DMS153 (cell line): Measurements from ENCODE around the gene MDP1.
"Not testable (repeated sequence)": the region's sequence is repeated elsewhere in the genome, so short reads cannot be mapped to it uniquely, and the experiment has no call there.

ENCODE experiments used
- DNase-seq: peaks from one replicate; lab custom pipeline; 2025; lab: John Stamatoyannopoulos, UW

MDP1 gene

DNA sequence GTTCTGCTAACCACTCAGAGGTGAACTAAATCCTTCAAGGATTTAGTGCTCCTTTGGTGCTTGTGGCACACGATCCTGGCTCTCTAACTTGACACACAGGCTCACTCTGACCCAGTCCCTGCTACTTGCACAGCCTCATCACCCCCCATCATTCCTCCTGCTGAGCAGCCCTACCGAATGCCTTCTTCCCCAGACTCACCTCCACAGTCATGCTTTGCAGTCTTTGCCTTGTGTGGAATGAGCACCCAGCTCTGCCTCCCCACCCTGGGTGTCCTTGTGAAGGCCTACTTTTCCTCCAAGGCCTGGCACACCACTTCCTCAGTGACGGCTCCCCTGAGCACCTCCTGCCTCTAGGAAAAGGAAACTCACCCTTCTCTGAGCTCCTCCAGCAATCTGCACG lies 34.5 kb upstream of the MDP1 start:
- no peak for DNase-seq

DNA sequence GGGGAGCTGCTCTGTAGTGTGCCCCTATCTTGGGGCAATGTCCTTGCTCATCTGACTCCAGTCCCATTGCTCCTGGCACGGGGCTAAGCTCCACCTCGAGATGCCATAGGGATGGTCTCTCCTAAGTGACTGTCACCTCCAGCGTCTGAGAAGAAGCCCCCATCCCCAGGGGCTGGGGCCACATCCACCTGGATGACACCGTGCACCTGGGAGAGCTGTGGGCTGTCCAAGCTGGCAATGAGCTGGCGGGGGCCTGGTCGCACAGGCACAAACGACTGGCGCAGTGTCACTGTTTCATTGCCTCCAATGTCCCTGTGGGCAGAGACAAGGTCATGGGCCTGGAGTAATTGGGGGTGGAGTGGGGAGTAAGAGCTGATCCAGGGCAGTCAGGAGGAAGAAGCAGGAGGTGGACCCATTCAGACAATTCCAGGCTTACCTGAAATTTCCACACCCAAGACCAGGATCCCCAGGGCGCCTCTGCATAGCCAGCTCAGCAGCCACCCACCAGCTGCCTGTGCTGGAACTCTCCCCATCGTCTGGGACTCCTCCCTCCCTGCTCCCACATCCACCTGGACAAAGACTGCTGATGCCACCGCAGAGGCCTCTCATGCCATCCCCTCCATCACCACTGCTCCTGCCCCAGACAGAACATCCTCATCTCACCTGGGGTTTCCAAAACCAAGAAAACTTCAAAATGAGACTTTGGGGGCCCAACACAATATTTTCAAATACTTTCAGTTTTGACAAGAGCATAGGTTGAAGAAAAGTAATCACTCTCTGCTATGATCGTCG lies 33.6 kb upstream of the MDP1 start:
- DNase-seq: no peak

DNA sequence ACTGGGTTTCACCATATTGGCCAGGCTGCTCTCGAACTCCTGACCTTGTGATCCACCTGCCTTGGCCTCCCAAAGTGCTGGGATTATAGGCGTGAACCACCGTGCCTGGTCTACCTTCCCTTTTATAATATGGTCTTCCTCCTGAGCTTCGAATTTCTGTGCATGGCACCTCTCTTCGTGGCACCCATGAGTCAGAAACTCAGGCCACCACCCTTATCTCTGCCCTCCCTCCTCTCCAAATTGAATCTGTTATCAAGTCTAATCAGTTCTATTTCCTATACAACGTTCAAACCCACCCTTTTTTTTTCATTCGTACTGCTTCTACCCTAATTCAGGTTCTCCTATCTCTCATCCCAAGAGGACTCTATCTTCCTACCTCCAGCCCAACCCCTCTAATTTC lies 31.6 kb upstream of the MDP1 start:
- no peak for DNase-seq

DNA sequence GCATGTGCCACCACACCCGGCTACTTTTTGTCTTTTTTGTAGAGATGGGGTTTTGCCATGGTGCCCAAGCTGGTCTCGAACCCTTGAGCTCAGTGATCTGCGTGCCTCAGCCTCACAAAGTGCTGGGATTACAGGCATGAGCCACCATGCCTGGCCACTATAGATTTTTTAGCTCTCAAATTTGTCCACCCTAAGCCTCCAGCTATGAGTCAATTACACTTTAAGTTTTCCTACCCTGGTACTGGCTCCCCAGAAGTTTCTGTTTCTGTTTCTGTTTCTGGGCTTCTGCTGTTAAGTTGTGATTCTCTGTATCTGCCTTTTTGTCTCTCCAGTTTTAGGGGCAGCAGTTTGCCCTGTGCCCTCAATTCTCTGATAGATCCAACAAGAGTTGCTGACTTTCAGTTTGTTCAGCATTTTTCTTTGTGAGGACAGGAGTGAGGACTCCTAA lies 30.9 kb upstream of the MDP1 start:
- no peak for DNase-seq

DNA sequence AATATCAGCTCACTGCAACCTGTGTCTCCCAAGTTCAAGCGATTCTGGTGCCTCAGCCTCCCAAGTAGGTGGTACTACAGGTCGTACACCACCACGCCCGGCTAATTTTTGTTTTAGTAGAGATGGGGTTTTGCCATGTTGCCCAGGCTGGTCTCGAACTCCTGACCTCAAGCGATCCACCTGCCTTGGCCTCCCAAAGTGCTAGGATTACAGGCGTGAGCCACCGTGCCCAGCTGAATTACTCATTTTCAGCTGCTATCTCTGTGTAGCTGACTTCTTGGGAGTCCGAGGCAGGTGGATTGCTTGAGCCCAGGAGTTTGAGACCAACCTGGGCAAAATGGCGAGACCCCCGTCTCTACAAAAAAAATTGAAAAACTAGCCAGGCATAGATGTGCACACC lies 29.5 kb upstream of the MDP1 start:
- not testable (repeated sequence) for DNase-seq

DNA sequence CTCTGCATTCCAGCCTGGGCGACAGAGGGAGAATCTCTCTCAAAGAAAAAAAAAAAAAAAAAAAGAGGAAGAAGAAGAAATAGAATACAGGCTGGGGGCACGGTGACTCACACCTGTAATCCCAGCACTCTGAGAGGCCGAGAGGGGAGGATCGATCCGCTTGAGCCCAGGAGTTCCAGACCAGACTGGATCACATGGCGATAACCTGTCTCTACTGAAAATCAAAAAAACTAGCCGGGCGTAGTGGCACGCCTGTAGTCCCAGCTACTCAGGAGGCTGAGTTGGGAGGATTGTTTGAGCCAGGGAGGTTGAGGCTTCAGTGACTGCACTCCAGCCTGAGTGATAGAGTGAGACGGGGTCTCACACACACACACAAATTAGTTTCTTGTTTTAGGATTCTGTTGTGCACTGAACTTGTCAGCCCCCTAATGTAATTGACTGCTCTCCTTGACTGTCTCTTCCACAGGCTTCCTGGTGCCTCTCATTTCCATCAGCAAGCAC lies 27.5 kb upstream of the MDP1 start:
- no peak for DNase-seq

DNA sequence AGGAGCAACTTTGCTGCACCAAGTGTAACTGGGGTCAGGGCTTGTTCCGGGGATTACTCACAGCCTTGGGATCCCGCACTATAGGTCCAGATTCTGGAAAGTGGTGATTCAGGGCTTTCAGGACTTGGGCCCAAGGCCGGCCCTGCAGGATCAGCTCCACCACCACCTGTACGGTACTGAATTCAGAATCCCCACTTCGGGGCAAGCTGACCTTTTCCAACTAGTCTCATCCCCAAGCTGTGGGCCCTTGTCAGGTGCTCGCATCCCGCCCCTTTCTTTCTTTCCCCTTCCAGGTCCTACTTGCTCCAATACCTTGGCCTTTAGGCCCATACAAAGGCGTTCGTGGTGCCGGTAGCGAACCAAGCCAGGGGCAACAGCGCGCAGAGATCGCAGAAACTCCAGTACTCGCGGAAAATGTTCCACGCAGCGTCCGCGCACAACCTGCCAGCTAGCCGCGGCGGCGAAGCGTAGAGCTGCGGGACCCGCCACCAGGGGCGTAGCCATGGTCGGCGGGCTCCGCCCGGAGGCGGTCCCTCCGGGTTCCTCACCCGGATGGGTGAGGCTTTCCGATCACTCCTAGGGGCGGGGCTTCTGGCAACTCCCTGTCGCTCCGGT lies 26.1 kb upstream of the MDP1 start:
- peak; percentile 88 for DNase-seq

DNA sequence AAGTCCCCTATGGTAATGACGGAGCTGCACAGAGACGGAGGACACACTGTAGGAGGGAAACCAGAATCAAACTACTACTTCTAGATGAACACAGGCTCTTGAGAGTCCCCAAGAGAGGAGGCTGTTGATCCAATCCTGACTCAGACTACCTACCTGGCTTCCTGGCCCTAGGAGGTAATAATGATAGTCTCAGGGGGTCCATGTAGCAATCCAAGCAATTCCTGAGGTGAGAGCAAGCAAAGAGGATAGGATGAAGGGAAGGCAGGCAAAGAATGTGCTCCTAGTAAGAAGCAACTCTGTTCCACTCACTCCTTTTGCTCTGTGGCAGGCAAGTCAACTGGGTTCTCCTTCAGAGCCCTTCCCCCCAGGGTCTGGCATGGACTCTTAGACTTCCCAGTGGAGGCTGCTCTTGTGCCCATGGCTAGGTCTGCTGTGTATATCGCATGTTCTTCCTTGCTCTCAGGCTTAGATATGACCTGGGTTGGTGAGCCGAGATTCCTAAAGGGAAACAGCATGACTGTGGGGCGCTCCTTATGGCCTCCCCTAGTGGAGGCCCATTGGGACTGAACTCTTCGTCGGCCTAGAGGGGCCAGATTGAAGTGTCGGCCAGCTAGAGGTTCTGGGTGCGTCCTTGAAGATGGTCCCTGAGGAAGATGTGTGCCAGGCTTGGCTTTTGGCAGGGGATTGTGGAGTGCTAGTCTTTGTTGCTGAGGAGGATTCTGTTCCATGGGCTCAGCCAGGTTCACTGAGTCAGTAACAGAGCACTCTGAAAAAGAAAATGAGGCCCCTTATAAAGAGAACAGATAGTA lies 24.4 kb upstream of the MDP1 start:
- no peak for DNase-seq

DNA sequence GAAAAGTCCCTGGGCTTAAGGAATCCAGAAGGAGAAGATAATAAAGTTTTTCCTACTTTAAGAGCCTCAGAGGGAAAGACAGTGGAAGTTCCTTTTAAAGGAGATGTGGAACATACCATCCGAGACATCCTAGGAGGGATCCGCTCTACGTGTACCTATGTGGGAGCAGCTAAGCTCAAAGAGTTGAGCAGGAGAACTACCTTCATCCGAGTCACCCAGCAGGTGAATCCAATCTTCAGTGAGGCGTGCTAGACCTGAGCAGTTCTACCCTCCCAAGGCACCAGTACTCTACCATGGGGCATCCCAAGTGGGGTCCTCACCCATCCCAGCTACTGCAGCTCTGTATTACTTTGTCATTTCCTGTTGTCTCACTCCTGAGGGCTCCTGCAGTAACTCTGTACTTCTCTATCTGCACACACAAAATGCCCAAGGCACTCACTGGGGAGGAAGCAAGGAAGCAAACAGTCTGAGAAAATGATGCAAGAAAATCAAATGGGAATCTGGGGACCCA lies 22.7 kb upstream of the MDP1 start:
- no peak for DNase-seq

DNA sequence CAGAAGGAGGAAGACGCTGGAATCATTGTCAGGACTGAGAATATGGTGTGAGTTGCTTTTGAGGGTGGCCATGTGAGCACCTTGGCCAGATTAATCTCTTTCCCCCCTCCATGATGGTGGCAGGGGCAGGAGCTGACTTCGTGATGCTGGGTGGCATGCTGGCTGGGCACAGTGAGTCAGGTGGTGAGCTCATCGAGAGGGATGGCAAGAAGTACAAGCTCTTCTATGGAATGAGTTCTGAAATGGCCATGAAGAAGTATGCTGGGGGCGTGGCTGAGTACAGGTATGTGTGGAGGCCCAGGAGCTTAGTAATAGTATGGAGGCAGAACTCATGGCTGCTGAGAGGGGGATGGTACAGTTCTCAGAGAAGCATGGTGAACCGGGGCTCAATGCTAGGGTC lies 22.3 kb upstream of the MDP1 start:
- no peak for DNase-seq

DNA sequence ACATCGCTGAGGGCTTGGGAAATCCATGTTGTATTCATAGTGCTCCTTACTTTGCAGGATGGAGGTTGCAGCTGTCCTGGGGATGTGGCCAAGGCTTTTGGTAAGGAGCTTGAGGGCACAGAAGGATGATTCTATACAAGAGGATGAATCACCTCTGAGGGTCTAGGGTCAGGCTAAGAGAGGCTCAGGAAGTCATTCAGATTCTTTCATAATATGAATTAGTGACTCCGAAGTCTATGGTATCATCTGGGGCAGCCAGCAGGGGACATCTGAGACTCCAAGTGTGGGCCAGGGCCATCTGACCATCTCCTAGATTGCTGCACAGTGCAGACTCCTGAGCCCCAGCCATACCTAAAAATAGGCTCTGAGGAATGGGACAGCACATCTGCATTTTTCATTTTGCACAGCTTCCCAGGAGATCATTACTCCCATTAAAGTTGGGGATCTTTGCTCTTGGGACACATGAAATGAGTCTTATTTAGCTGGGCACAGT lies 21.6 kb upstream of the MDP1 start:
- no peak for DNase-seq

DNA sequence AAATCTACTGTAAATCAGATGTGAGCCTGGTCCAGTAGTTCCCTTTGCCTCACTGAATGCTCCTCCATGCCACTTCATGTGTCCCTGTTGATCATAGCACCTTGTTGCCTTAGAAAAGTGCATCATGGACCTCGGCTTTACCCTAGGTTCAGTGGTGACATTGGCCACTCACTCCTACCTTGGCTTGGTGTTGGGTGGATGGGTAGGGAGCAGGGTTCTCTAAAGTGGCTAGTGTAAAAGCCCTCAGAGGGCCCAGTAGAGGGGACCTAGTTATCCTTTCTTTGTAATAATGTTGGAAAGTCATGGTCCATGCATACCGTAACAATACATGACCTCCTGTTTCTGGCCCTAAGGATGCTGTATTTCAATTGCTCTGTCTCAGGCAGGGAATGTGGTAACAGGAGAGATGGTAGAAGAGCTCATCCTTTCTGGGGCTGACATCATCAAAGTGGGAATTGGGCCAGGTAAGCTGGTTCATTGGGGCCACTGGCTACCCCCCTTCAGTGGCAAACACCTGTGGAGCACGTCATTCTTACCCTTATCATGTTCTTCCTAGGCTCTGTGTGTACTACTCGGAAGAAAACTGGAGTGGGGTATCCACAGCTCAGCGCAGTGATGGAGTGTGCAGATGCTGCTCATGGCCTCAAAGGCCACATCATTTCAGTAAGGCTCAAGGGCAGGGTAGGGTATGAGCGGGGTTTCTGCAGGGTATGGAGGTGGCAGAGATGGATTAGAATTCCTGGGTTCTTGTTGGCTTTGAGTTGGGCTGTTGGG lies 21.0 kb upstream of the MDP1 start:
- DNase-seq: no peak

DNA sequence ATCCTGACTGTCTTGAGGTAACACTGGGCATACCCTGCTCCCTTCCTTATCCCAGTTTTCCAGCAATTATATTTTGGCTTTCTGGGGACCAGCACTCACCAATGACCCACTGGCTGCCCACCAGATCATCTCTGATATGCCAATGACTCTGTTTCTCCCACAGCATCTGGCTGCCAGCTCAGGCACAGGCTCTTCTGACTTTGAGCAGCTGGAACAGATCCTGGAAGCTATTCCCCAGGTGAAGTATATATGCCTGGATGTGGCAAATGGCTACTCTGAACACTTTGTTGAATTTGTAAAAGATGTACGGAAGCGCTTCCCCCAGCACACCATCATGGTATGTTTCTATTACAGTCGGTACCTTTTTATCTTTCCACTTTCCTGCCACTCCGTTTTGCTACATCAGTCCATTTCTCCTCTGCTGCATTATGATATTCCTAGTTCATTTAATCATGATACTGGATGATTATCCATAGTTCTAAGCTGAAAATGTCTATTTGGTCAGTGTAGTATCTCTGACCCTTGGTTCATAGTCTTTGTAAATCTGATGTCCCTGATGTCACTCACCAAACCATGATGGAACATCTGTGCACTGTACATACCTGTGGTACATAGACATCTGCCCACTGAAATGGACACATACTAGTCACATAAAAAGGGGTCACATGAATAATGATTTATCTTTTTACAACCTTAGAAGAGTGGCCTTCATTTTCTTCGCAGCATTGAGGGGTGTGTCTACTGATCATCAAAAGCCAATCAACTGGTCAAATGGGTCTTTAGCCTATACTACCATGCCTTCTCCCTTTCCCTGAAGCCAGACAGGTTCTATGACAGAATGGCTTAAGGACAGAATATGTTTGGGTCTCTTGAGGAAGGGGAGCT lies 20.2 kb upstream of the MDP1 start:
- DNase-seq: no peak

DNA sequence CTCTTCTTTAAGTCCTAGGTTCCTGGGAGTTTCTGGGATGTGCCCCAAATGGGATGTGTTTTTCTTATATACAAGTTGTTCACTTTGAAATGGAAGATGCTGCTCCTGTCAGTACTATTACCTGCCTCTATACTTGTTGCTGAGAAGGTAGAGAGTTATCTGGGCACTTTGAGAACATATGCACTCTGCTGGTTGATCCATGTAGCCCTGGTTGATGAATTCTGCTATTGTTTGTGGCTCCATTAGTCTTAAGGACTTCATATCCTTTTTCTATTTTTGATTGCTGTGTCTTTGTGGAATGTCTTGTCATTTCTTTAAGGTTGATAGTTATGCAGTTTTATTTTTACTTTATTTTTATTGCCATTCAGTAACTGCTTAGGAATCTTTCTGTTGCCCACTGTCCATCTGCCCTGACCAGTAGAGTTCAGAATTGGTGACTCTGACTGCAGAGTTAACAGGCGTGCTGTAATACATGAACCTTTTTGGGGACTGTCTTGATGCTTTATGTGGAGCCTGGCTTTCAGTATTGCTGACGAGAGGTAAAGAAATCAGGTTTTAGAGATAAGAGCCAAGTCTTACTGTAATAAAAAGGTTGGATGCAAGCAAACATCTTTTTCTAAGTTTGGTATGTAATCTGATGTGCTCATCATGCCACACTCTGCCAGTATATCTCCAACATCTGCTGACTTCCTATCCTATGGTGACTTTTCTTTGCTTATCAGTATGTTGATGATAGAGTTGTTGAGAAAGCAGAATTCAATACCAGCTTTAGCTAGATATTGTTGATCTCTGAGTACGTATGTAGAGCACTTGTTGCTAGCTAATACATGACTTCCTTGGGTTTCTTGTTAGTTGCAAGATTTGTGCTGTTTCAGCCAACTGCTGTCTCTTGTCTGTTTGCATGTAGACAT lies 18.5 kb upstream of the MDP1 start:
- DNase-seq: no peak

DNA sequence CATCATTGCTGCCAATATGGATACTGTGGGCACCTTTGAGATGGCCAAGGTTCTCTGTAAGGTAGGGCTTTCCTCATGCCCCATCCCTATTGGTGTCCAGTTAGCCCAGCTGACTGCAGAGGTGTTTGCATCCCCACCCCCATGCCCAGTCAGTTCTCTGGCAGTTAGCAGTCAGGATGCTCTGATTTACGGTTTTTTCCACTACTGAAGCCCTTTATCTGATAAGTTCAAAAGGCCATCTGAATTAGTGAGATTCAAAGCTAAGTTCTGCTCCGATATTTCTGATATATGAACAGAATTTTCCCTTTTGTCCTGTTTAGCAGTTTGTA lies 17.6 kb upstream of the MDP1 start:
- no peak for DNase-seq

DNA sequence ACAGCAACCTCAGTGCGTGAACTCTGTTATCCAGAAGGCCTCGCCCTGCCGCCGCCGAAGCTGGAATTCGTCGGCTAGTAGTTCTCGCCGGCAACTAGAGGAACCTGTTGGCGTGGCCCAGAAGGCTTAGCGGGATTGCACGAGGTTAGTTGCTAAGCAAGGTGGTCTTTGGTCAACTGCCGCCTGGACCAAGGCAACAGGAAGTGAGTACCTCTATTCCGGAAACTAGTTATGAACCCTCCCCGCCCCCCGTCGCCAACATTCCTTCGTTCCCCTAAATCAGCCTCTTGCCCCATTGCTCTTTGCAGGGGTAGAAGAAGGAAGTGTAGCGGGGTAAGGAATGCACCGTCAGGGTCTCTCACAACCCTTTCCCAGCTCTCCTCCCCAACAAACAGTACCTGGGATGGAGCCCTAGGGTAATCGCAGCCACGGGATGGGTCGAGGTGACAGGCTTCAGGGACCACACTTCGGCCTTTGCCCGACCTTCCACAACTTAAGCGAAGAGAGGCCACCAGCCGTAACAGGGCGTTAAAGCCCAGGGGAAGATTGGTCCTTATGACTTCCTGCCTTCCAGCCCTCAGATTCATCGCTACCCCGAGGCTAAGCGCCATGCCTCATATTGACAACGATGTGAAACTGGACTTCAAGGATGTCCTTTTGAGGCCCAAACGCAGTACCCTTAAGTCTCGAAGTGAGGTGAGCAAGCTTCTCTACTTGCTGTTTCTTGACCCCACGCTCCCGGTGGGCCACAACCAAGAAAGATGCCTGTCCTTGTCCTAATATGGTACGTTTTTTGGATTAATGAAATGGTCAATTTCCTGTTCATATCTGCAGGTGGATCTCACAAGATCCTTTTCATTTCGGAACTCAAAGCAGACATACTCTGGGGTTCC lies 17.0 kb upstream of the MDP1 start, which contains the start of gene GMPR2:
Gene GMPR2 (plus strand): TSS at position 285 of the 893 bp plus-strand sequence. CDS start 325 bp downstream, at position 610.
- DNase-seq: peak; percentile 82

DNA sequence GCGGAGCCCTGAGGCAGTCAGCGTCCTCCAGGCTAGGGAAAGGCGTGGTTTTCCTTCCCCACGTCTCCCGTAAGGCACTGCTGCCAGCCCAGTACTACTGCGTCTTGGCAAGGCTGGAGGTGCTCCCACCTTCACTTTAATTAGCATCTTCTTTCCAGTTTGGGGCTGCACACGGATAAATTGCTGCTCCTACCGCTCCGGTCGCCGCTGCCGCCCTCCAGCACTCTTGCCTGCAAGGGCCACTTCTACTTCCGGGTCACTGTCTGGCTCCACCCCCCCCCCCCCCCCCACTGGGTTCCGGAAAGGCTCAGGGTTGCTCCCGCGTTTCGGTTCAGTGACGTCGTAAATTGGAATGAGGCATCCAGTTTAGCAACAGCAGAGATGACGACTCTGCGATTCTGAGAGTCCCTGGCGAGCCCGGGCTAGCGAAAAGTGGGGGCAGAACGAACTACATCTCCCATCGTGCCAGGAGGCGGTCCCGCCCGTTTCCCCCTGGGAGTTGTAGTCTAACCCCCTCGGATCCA lies 16.3 kb upstream of the MDP1 start, which contains the start of gene NEDD8:
Gene NEDD8 (minus strand): TSS at position 247 of the 524 bp plus-strand sequence. CDS start 100 bp downstream, at position 147.
- DNase-seq: peak; percentile 82
